Loucy (cell line): Measurements from ENCODE around the gene MATN4.

Experiments
- H2AFZ ChIP-seq: fragments of 200-600 bp; sonication (generic); 2 replicates; pipeline ENCODE4 v1.6.0; 2016; ENCODE audit warnings: antibody characterized with exemption, mild to moderate bottlenecking, low read length, moderate library complexity
- H3F3A ChIP-seq: fragments of 200-600 bp; 2 replicates; pipeline ENCODE4 v1.6.0; 2016; ENCODE audit warnings: antibody characterized with exemption, low read depth, mild to moderate bottlenecking
- H3K27me3 ChIP-seq: fragments of 200-600 bp; sonication (generic); 2 replicates; pipeline ENCODE4 v1.6.1; 2014; ENCODE audit warnings: low read length, mild to moderate bottlenecking; ENCODE audit not compliant: insufficient read depth, poor library complexity, severe bottlenecking
- H3K36me3 ChIP-seq: fragments of 200-600 bp; sonication (generic); 2 replicates; pipeline ENCODE4 v1.6.1; 2016; ENCODE audit warnings: low read length; ENCODE audit not compliant: insufficient read depth
- H3K4me1 ChIP-seq: fragments of 200-600 bp; sonication (generic); 2 replicates; pipeline ENCODE4 v1.5.1; 2014; ENCODE audit warnings: low read length, mild to moderate bottlenecking; ENCODE audit not compliant: insufficient read depth, poor library complexity, severe bottlenecking
- H3K4me2 ChIP-seq: fragments of 200-600 bp; sonication (generic); 2 replicates; pipeline ENCODE4 v1.6.0; 2014; ENCODE audit warnings: antibody characterized with exemption, low read length, low read depth, mild to moderate bottlenecking; ENCODE audit not compliant: poor library complexity, severe bottlenecking
- H3K4me3 ChIP-seq: fragments of 200-600 bp; sonication (generic); 2 replicates; pipeline ENCODE4 v1.5.1; 2014; ENCODE audit warnings: low read length, mild to moderate bottlenecking, mixed read lengths; ENCODE audit not compliant: poor library complexity, severe bottlenecking
- H3K79me2 ChIP-seq: fragments of 200-600 bp; sonication (generic); 2 replicates; pipeline ENCODE4 v1.6.1; 2014; ENCODE audit warnings: low read length; ENCODE audit not compliant: insufficient read depth
- H3K9ac ChIP-seq: fragments of 200-600 bp; sonication (generic); 2 replicates; pipeline ENCODE4 v1.6.0; 2014; ENCODE audit warnings: mild to moderate bottlenecking, low read depth, low read length, moderate library complexity; ENCODE audit not compliant: poor library complexity, severe bottlenecking
- H3K9me2 ChIP-seq: fragments of 200-600 bp; sonication (generic); replicated peaks from 2 replicates; pipeline ENCODE4 v1.6.1; 2016; ENCODE audit warnings: low read depth, low read length, mixed read lengths
- H3K9me3 ChIP-seq: fragments of 200-600 bp; sonication (generic); 2 replicates; pipeline ENCODE4 v1.6.1; 2014; ENCODE audit warnings: mild to moderate bottlenecking, antibody characterized with exemption, low read length, low read depth; ENCODE audit not compliant: insufficient read depth
- H4K20me1 ChIP-seq: fragments of 200-600 bp; sonication (generic); 2 replicates; pipeline ENCODE4 v1.6.0; 2014; ENCODE audit warnings: antibody characterized with exemption, low read length, mild to moderate bottlenecking; ENCODE audit not compliant: insufficient read depth, poor library complexity, severe bottlenecking
- CTCF ChIP-seq: fragments of 200-600 bp; sonication (generic); conservative IDR thresholded peaks from 2 replicates; pipeline ENCODE4 v1.5.1; 2014; ENCODE audit warnings: mild to moderate bottlenecking, antibody characterized with exemption, low read length
- EZH2phosphoT487 ChIP-seq: fragments of 200-600 bp; IDR thresholded peaks from 2 replicates; pipeline ENCODE4 v1.6.1; 2018; ENCODE audit warnings: antibody characterized with exemption, mild to moderate bottlenecking, moderate library complexity, borderline replicate concordance

MATN4 gene

GRCh38 chr20:45279992-45280391 lies 28.1 kb downstream of the MATN4 start:
- no peaks in the 10 kb centered on the region for H3K9me3 ChIP-seq
- no peak overlapping the region for H2AFZ ChIP-seq
- H3K4me3 ChIP-seq = no peak overlapping the region
- H3K79me2 ChIP-seq = no peaks in the 10 kb centered on the region
- H3F3A ChIP-seq = no peaks in the 10 kb centered on the region
- no peaks in the 10 kb centered on the region for H3K4me1 ChIP-seq
- H3K27me3 ChIP-seq = no peaks in the 10 kb centered on the region
- no peaks in the 10 kb centered on the region for H3K9me2 ChIP-seq
- H3K4me2 ChIP-seq = no peak overlapping the region
- H3K9ac ChIP-seq = no peak overlapping the region
- H4K20me1 ChIP-seq = no peaks in the 10 kb centered on the region
- no peaks in the 10 kb centered on the region for H3K36me3 ChIP-seq
- TF ChIP-seq EZH2phosphoT487 (no peak), CTCF (no peak)

- Histone ChIP-seq H3K79me2 (no peaks in the 10 kb centered on the region), H3K9ac (no peak overlapping the region), H3K9me3 (no peaks in the 10 kb centered on the region), H4K20me1 (no peaks in the 10 kb centered on the region), H3K9me2 (no peaks in the 10 kb centered on the region), H3K36me3 (no peaks in the 10 kb centered on the region), H3K4me2 (no peak overlapping the region), H3K4me1 (no peaks in the 10 kb centered on the region), H2AFZ (no peak overlapping the region), H3F3A (no peaks in the 10 kb centered on the region), H3K27me3 (no peaks in the 10 kb centered on the region), H3K4me3 (no peak overlapping the region)
- TF ChIP-seq EZH2phosphoT487 (no peak), CTCF (no peak)
Measured at GRCh38 chr20:45275338-45275737, 32.8 kb downstream of the MATN4 start.

- no peaks in the 10 kb centered on the region for H3K79me2 ChIP-seq
- no peaks in the 10 kb centered on the region for H4K20me1 ChIP-seq
- H3K4me3 ChIP-seq = no peak overlapping the region
- H3K27me3 ChIP-seq = no peaks in the 10 kb centered on the region
- no peaks in the 10 kb centered on the region for H3F3A ChIP-seq
- H3K9me2 ChIP-seq = no peaks in the 10 kb centered on the region
- H3K9me3 ChIP-seq = no peaks in the 10 kb centered on the region
- H3K9ac ChIP-seq = no peak overlapping the region
- H3K4me1 ChIP-seq = no peaks in the 10 kb centered on the region
- no peak overlapping the region for H3K4me2 ChIP-seq
- TF ChIP-seq CTCF = no peak
- TF ChIP-seq EZH2phosphoT487 = no peak
- H3K36me3 ChIP-seq = no peaks in the 10 kb centered on the region
- no peak overlapping the region for H2AFZ ChIP-seq
Measured at GRCh38 chr20:45269754-45270270, 38.3 kb downstream of the MATN4 start.
